H9 (cell line): ENCODE measurements around the gene SLC2A9. TPM values are rescaled to one million over a fixed set of nuclear protein-coding genes. Genes with fewer than 3 reads are reported as not detected.

ENCODE experiments used
- DNase-seq: peaks from one replicate; pipeline ENCODE4 v3.0.0-alpha.2; 2017
- H2AFZ ChIP-seq: one replicate; pipeline ENCODE4 v1.6.1; 2013; ENCODE audit warnings: mild to moderate bottlenecking, low read length, control low read depth, moderate library complexity
- H2AK5ac ChIP-seq: 2 replicates; pipeline ENCODE4 v1.6.1; 2013; ENCODE audit warnings: low read length, control low read depth, mixed read lengths; ENCODE audit not compliant: insufficient read length
- H2BK120ac ChIP-seq: one replicate; pipeline ENCODE4 v1.6.1; 2013; ENCODE audit warnings: low read depth, mild to moderate bottlenecking, low read length, control low read depth, inconsistent platforms; ENCODE audit not compliant: poor library complexity, severe bottlenecking
- H2BK12ac ChIP-seq: 2 replicates; pipeline ENCODE4 v1.6.1; 2013; ENCODE audit warnings: low read length, control low read depth, mixed read lengths, low read depth; ENCODE audit not compliant: insufficient read length
- H2BK15ac ChIP-seq: 2 replicates; pipeline ENCODE4 v1.6.1; 2013; ENCODE audit warnings: low read depth, low read length, control low read depth
- H2BK20ac ChIP-seq: one replicate; pipeline ENCODE4 v1.6.1; 2013; ENCODE audit warnings: low read depth, mild to moderate bottlenecking, low read length, control low read depth, inconsistent platforms; ENCODE audit not compliant: poor library complexity, severe bottlenecking
- H2BK5ac ChIP-seq: 2 replicates; pipeline ENCODE4 v1.6.1; 2013; ENCODE audit warnings: low read length, control low read depth, mixed read lengths; ENCODE audit not compliant: insufficient read length
- H3K14ac ChIP-seq: 2 replicates; pipeline ENCODE4 v1.6.1; 2013; ENCODE audit warnings: low read length, control low read depth; ENCODE audit not compliant: insufficient read depth
- H3K18ac ChIP-seq: 2 replicates; pipeline ENCODE4 v1.6.1; 2013; ENCODE audit warnings: low read depth, mild to moderate bottlenecking, mixed read lengths, low read length, control low read depth; ENCODE audit not compliant: insufficient read length
- H3K23ac ChIP-seq: 2 replicates; pipeline ENCODE4 v1.6.1; 2013; ENCODE audit warnings: low read length, control low read depth, mixed read lengths, low read depth; ENCODE audit not compliant: insufficient read length
- H3K23me2 ChIP-seq: 2 replicates; pipeline ENCODE4 v1.6.1; 2013; ENCODE audit warnings: low read depth, mild to moderate bottlenecking, mixed read lengths, low read length, control low read depth; ENCODE audit not compliant: insufficient read length, poor library complexity, severe bottlenecking
- H3K27ac ChIP-seq: 2 replicates; pipeline ENCODE4 v1.5.1; 2013; ENCODE audit warnings: low read length, control low read depth, mixed read lengths, low read depth; ENCODE audit not compliant: insufficient read length
- H3K27me3 ChIP-seq: 2 replicates; pipeline ENCODE4 v1.6.1; 2013; ENCODE audit warnings: low read length, control low read depth, inconsistent platforms; ENCODE audit not compliant: insufficient read depth
- H3K4ac ChIP-seq: 2 replicates; pipeline ENCODE4 v1.6.1; 2013; ENCODE audit warnings: low read depth, mild to moderate bottlenecking, control low read depth, inconsistent platforms, low read length, moderate library complexity
- H3K4me1 ChIP-seq: 2 replicates; pipeline ENCODE4 v1.6.1; 2013; ENCODE audit warnings: low read length, control low read depth, inconsistent platforms; ENCODE audit not compliant: insufficient read depth
- H3K4me2 ChIP-seq: 2 replicates; pipeline ENCODE4 v1.6.1; 2013; ENCODE audit warnings: low read length, control low read depth, mixed read lengths; ENCODE audit not compliant: insufficient read length, insufficient read depth
- H3K56ac ChIP-seq: 2 replicates; pipeline ENCODE4 v1.6.1; 2013; ENCODE audit warnings: low read depth, mild to moderate bottlenecking, mixed read lengths, low read length, control low read depth; ENCODE audit not compliant: insufficient read length
- H3K79me1 ChIP-seq: 2 replicates; pipeline ENCODE4 v1.6.1; 2013; ENCODE audit warnings: low read depth, mild to moderate bottlenecking, moderate library complexity, low read length, control low read depth, inconsistent platforms; ENCODE audit not compliant: insufficient read depth, poor library complexity, severe bottlenecking
- H3K79me2 ChIP-seq: 2 replicates; pipeline ENCODE4 v1.6.1; 2013; ENCODE audit warnings: low read length, control low read depth, inconsistent platforms; ENCODE audit not compliant: insufficient read depth
- H3K9ac ChIP-seq: 2 replicates; pipeline ENCODE4 v1.6.1; 2013; ENCODE audit warnings: low read length, control low read depth, mixed read lengths; ENCODE audit not compliant: insufficient read length; ENCODE audit errors: extremely low read depth
- H3K9me3 ChIP-seq: one replicate; pipeline ENCODE4 v1.6.1; 2013; ENCODE audit warnings: low read depth, low read length, inconsistent platforms; ENCODE audit not compliant: control insufficient read depth
- H3T11ph ChIP-seq: one replicate; pipeline ENCODE4 v1.6.1; 2013; ENCODE audit warnings: mild to moderate bottlenecking, low read length, control low read depth, inconsistent platforms
- H4K20me1 ChIP-seq: one replicate; pipeline ENCODE4 v1.6.1; 2013; ENCODE audit not compliant: control insufficient read depth, insufficient read length, insufficient read depth
- H4K5ac ChIP-seq: 2 replicates; pipeline ENCODE4 v1.6.1; 2013; ENCODE audit warnings: low read depth, mild to moderate bottlenecking, mixed read lengths, low read length, control low read depth; ENCODE audit not compliant: insufficient read length
- H4K8ac ChIP-seq: replicated peaks from 2 replicates; pipeline ENCODE4 v1.6.1; 2013; ENCODE audit warnings: low read length, control low read depth, mixed read lengths, low read depth; ENCODE audit not compliant: insufficient read length
- H4K91ac ChIP-seq: 2 replicates; pipeline ENCODE4 v1.6.1; 2013; ENCODE audit warnings: low read depth, mild to moderate bottlenecking, moderate library complexity, mixed read lengths, low read length, control low read depth; ENCODE audit not compliant: insufficient read length
- H3K27ac Mint-ChIP-seq, 3 experiments: 2 replicates in 2 of 3; 3 replicates in 1 of 3; pipeline ENCODE4 v1.8.0; 2020 to 2021; ENCODE audit warnings: mixed read lengths in 3 of 3, mild to moderate bottlenecking in 1 of 3, moderate library complexity in 1 of 3
- H3K27me3 Mint-ChIP-seq: 2 replicates; pipeline ENCODE4 v1.8.0; 2021; ENCODE audit warnings: low read depth, mild to moderate bottlenecking, moderate library complexity, mixed read lengths
- H3K36me3 Mint-ChIP-seq, 3 experiments: 2 replicates in 2 of 3; 3 replicates in 1 of 3; pipeline ENCODE4 v1.8.0; 2020 to 2021; ENCODE audit warnings: low read depth in 3 of 3, mixed read lengths in 3 of 3; ENCODE audit not compliant: insufficient read depth in 1 of 3
- H3K4me1 Mint-ChIP-seq, 2 experiments: 2 replicates each; pipeline ENCODE4 v1.8.0; 2020; ENCODE audit warnings: mixed read lengths in 2 of 2
- H3K4me3 Mint-ChIP-seq, 2 experiments: 2 replicates in 1 of 2; 3 replicates in 1 of 2; pipeline ENCODE4 v1.8.0; 2020 to 2021; ENCODE audit warnings: mild to moderate bottlenecking in 2 of 2, mixed read lengths in 2 of 2, moderate library complexity in 1 of 2
- H3K9me3 Mint-ChIP-seq, 2 experiments: 2 replicates in 1 of 2; 3 replicates in 1 of 2; pipeline ENCODE4 v1.8.0; 2020; ENCODE audit warnings: mild to moderate bottlenecking in 2 of 2, mixed read lengths in 2 of 2, moderate library complexity in 1 of 2
- WGBS: extraction: QIAGEN DNeasy Blood & Tissue Kit; methylation state at CpG from one replicate; pipeline ENCODE4 v1.1.7; 2013; ENCODE audit warnings: missing lambda C conversion rate, low lambda C conversion rate, mixed read lengths; ENCODE audit not compliant: insufficient read length; ENCODE audit errors: extremely low coverage; 5-methylcytosine and 5-hydroxymethylcytosine counted together
- total RNA-seq: library from RNA; stranded (reverse); gene quantifications from 2 replicates; pipeline ENCODE4 v1.2.1, GENCODE V29; 2021
- TF ChIP-seq, protein P1 (sequence below): fragments of 200-600 bp; sonication (generic); conservative IDR thresholded peaks from 3 replicates; pipeline ENCODE4 v1.8.0; 2021; ENCODE audit warnings: antibody characterized with exemption, mild to moderate bottlenecking

Gene SLC2A9
- total RNA-seq, 1 experiment from 2014 or later = 0.79 TPM

DNA sequence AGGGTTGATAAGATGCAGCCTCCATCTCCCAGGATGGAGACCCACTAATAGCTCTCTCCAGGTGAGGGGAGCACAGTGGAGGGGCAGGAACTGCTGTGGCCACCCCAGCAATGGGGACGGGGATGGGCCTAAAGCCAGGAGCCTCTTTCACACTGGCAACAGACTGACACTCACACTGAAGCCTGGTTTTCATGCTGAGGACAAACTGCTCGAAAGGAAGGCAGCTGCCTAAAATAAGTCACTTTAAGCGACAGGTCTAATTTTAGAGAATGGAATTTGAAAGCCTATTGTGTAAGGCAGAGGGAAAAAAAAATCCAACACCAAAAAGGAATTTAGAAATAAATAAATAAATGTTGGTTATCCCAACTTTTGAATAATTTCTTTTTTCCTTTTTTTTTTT, 104.4 kb downstream of the SLC2A9 start:
- H2BK20ac ChIP-seq = no peak overlapping the region
- H3K4me2 ChIP-seq = no peak overlapping the region
- H3T11ph ChIP-seq = no peak overlapping the region
- no peaks in the 10 kb centered on the region for H4K20me1 ChIP-seq
- H3K56ac ChIP-seq = no peak overlapping the region
- Mint-ChIP-seq H3K27me3 (peaks cover 13% of the 10 kb centered on the region), H3K4me3 (no peak overlapping the region), H3K27ac (no peak overlapping the region), H3K4me1 (peaks cover 18 to 28% of the 10 kb centered on the region in 2 experiments), H3K36me3 (peaks cover 0 to 3% (median 0%) of the 10 kb centered on the region in 3 experiments; a peak in 2 of 7 replicates), H3K9me3 (peaks cover 0 to 4% of the 10 kb centered on the region in 2 experiments; a peak in 3 of 5 replicates)
- no peak overlapping the region for H3K14ac ChIP-seq
- no peak overlapping the region for H2BK120ac ChIP-seq
- no peak overlapping the region for H4K91ac ChIP-seq
- no peaks in the 10 kb centered on the region for H3K79me2 ChIP-seq
- no peak overlapping the region for H3K9ac ChIP-seq
- no peak overlapping the region for H2AFZ ChIP-seq
- TF ChIP-seq, protein P1, sequence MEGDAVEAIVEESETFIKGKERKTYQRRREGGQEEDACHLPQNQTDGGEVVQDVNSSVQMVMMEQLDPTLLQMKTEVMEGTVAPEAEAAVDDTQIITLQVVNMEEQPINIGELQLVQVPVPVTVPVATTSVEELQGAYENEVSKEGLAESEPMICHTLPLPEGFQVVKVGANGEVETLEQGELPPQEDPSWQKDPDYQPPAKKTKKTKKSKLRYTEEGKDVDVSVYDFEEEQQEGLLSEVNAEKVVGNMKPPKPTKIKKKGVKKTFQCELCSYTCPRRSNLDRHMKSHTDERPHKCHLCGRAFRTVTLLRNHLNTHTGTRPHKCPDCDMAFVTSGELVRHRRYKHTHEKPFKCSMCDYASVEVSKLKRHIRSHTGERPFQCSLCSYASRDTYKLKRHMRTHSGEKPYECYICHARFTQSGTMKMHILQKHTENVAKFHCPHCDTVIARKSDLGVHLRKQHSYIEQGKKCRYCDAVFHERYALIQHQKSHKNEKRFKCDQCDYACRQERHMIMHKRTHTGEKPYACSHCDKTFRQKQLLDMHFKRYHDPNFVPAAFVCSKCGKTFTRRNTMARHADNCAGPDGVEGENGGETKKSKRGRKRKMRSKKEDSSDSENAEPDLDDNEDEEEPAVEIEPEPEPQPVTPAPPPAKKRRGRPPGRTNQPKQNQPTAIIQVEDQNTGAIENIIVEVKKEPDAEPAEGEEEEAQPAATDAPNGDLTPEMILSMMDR = no peak
- H3K4ac ChIP-seq = no peak overlapping the region
- peaks cover 8% of the 10 kb centered on the region for H3K4me1 ChIP-seq
- no peak overlapping the region for H2BK5ac ChIP-seq
- H2BK15ac ChIP-seq = no peak overlapping the region
- no peaks in the 10 kb centered on the region for H3K23me2 ChIP-seq
- H3K27ac ChIP-seq = no peak overlapping the region
- no peaks in the 10 kb centered on the region for H3K27me3 ChIP-seq
- no peak overlapping the region for H4K8ac ChIP-seq
- no CpG with 5 or more reads among the region's 3 CpGs for WGBS
- no peaks in the 10 kb centered on the region for H3K79me1 ChIP-seq
- no peaks in the 10 kb centered on the region for H3K9me3 ChIP-seq
- no peak for DNase-seq
- H2BK12ac ChIP-seq = no peak overlapping the region
- H4K5ac ChIP-seq = no peak overlapping the region
- H3K18ac ChIP-seq = no peak overlapping the region
- no peak overlapping the region for H3K23ac ChIP-seq
- H2AK5ac ChIP-seq = no peak overlapping the region
